ENCODE data around the gene CLCN7.

Gene CLCN7

GRCh38 chr16:1398351-1398750 lies 76.5 kb downstream of the CLCN7 start:
- no peak for DNase-seq

- DNase-seq: no peak
These were observed 77.0 kb downstream of the CLCN7 start for GRCh38 chr16:1397779-1398178.

- no peak for DNase-seq
These were observed 79.3 kb downstream of the CLCN7 start for GRCh38 chr16:1395444-1396031.

Measured in NCI-H1436 (cell line).